H1 (cell line): ENCODE measurements around the gene CA10.

Source experiments
- CTCF ChIP-seq, 3 experiments: IDR thresholded peaks; 1 replicate in 2 of 3; 2 replicates in 1 of 3; pipeline versions ENCODE4 v1.5.1 to v1.6.1; 2011; ENCODE audit warnings: low read length in 3 of 3, mild to moderate bottlenecking in 3 of 3, inconsistent platforms in 2 of 3, low read depth in 1 of 3, moderate library complexity in 1 of 3; ENCODE audit not compliant: insufficient read depth in 1 of 3; ENCODE audit errors: control extremely low read depth in 1 of 3
- POLR2A ChIP-seq, 2 experiments: IDR thresholded peaks; 1 replicate in 1 of 2; 2 replicates in 1 of 2; pipeline ENCODE4 v1.6.1; 2011; ENCODE audit warnings: low read depth in 2 of 2, low read length in 2 of 2, mild to moderate bottlenecking in 2 of 2; ENCODE audit errors: control extremely low read depth in 1 of 2
- POLR2AphosphoS5 ChIP-seq: IDR thresholded peaks from 2 replicates; pipeline ENCODE4 v1.6.1; 2011; ENCODE audit warnings: low read depth, low read length
- RAD21 ChIP-seq, 2 experiments: IDR thresholded peaks in 1 of 2; conservative IDR thresholded peaks in 1 of 2; 2 replicates each; pipeline ENCODE4 v1.6.1; 2011; ENCODE audit warnings: low read depth in 2 of 2, low read length in 2 of 2, improper control_type of control experiment in 1 of 2, inconsistent platforms in 1 of 2, mild to moderate bottlenecking in 1 of 2, moderate library complexity in 1 of 2
- SIX5 ChIP-seq: IDR thresholded peaks from 2 replicates; pipeline ENCODE4 v1.6.1; 2011; ENCODE audit warnings: mild to moderate bottlenecking, low read depth, low read length

- TF ChIP-seq CTCF (IDR thresholded peaks at IDR 0.05; ENCODE audit: control extremely low read depth in 1 of 3, insufficient read depth in 1 of 3, low read depth in 1 of 3, low read length in 3 of 3) (no peak), POLR2A (IDR thresholded peaks at IDR 0.05; ENCODE audit: control extremely low read depth in 1 of 2, low read depth in 2 of 2, low read length in 2 of 2) (no peak), RAD21 (IDR thresholded peaks at IDR 0.05 in 1 of 2, conservative IDR thresholded peaks at IDR 0.05 in 1 of 2; ENCODE audit: low read depth in 2 of 2, low read length in 2 of 2) (no peak), SIX5 (no peak), POLR2AphosphoS5 (no peak)
Observed at GRCh38 chr17:51746421-51746820, 412.1 kb downstream of the CA10 start.
